IPS-20b (cell line): ENCODE measurements around the gene CYP17A1.

Experiments used
- H3K27ac ChIP-seq: one replicate; pipeline ENCODE4 v1.5.1; 2013; ENCODE audit warnings: low read length
- H3K27me3 ChIP-seq: 2 replicates; pipeline ENCODE4 v1.6.1; 2013; ENCODE audit warnings: mild to moderate bottlenecking, low read length, inconsistent platforms; ENCODE audit not compliant: insufficient read depth
- H3K36me3 ChIP-seq: 2 replicates; pipeline ENCODE4 v1.6.1; 2013; ENCODE audit warnings: low read depth, mild to moderate bottlenecking, inconsistent platforms, low read length, moderate library complexity; ENCODE audit not compliant: insufficient read depth
- H3K4me1 ChIP-seq: 2 replicates; pipeline ENCODE4 v1.6.1; 2013; ENCODE audit warnings: mild to moderate bottlenecking, control low read depth, inconsistent platforms, low read length, moderate library complexity; ENCODE audit not compliant: insufficient read depth
- H3K4me3 ChIP-seq: 2 replicates; pipeline ENCODE4 v1.5.1; 2013; ENCODE audit warnings: mild to moderate bottlenecking, low read length, inconsistent platforms
- H3K9ac ChIP-seq: 2 replicates; pipeline ENCODE4 v1.6.1; 2013; ENCODE audit warnings: low read depth, mild to moderate bottlenecking, inconsistent platforms, low read length, moderate library complexity
- H3K9me3 ChIP-seq: 2 replicates; pipeline ENCODE4 v1.6.1; 2013; ENCODE audit warnings: mild to moderate bottlenecking, low read depth, low read length, inconsistent platforms; ENCODE audit not compliant: insufficient read depth

Gene CYP17A1

GRCh38 chr10:102800611-102801335, 36.4 kb downstream of the CYP17A1 start:
- Histone ChIP-seq H3K27ac (no peak overlapping the region), H3K9ac (peak overlapping the region; percentile 21; the same call in 1 of the 2 replicates), H3K27me3 (no peaks in the 10 kb centered on the region), H3K9me3 (no peaks in the 10 kb centered on the region), H3K4me3 (no peak overlapping the region), H3K4me1 (peaks cover 36% of the 10 kb centered on the region), H3K36me3 (peaks cover 4% of the 10 kb centered on the region)

- no peaks in the 10 kb centered on the region for H3K9me3 ChIP-seq
- peaks cover 36% of the 10 kb centered on the region for H3K4me1 ChIP-seq
- H3K36me3 ChIP-seq, result peaks cover 4% of the 10 kb centered on the region
- H3K27me3 ChIP-seq, result no peaks in the 10 kb centered on the region
- H3K9ac ChIP-seq, result peak overlapping the region; percentile 30; the same call in 1 of the 2 replicates
- no peak overlapping the region for H3K27ac ChIP-seq
- no peak overlapping the region for H3K4me3 ChIP-seq
Measured at GRCh38 chr10:102799691-102800471, 37.3 kb downstream of the CYP17A1 start.

GRCh38 chr10:102796407-102797176, 40.6 kb downstream of the CYP17A1 start:
- Histone ChIP-seq H3K4me1 (peaks cover 22% of the 10 kb centered on the region), H3K36me3 (no peaks in the 10 kb centered on the region; the same call in 1 of the 2 replicates), H3K27me3 (no peaks in the 10 kb centered on the region), H3K9me3 (no peaks in the 10 kb centered on the region), H3K27ac (no peak overlapping the region), H3K4me3 (no peak overlapping the region), H3K9ac (no peak overlapping the region)

GRCh38 chr10:102795453-102796406, 41.5 kb downstream of the CYP17A1 start:
- H3K9ac ChIP-seq, result no peak overlapping the region
- no peaks in the 10 kb centered on the region for H3K9me3 ChIP-seq
- H3K27me3 ChIP-seq, result no peaks in the 10 kb centered on the region
- H3K36me3 ChIP-seq, result no peaks in the 10 kb centered on the region; the same call in 1 of the 2 replicates
- peaks cover 13% of the 10 kb centered on the region for H3K4me1 ChIP-seq
- H3K4me3 ChIP-seq, result no peak overlapping the region
- no peak overlapping the region for H3K27ac ChIP-seq

GRCh38 chr10:102791754-102792395, 45.3 kb downstream of the CYP17A1 start:
- Histone ChIP-seq H3K27me3 (no peaks in the 10 kb centered on the region), H3K9ac (no peak overlapping the region), H3K27ac (no peak overlapping the region), H3K36me3 (no peaks in the 10 kb centered on the region), H3K4me1 (no peaks in the 10 kb centered on the region; the same call in 1 of the 2 replicates), H3K4me3 (no peak overlapping the region), H3K9me3 (no peaks in the 10 kb centered on the region)

DNA sequence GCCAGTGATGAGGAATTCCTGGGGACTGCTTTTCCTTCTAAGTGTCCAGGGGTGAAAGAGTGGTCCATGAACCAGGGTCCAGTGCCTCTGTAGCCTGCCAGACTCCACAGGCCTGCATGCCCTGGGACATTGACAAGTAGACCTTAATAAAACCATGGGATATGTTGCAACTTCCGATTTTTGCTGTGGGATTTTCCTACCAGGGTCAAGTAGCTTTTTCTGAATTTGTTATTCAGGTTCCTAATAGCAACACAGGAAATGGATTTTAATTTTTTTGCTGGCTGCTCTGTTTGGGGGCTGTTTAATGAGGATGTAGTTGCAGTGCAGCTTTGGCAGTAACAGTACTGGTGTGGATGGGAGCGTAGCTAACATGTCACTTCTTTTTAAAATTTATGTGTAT, 51.4 kb downstream of the CYP17A1 start:
- Histone ChIP-seq H3K4me3 (no peak overlapping the region), H3K36me3 (no peaks in the 10 kb centered on the region), H3K27ac (no peak overlapping the region), H3K9me3 (no peaks in the 10 kb centered on the region), H3K9ac (no peak overlapping the region), H3K4me1 (peaks cover 9% of the 10 kb centered on the region), H3K27me3 (no peaks in the 10 kb centered on the region)

- Histone ChIP-seq H3K27me3 (no peaks in the 10 kb centered on the region), H3K9me3 (no peaks in the 10 kb centered on the region), H3K36me3 (no peaks in the 10 kb centered on the region), H3K4me3 (no peak overlapping the region), H3K4me1 (peaks cover 19% of the 10 kb centered on the region), H3K27ac (no peak overlapping the region), H3K9ac (no peak overlapping the region)
Measured at GRCh38 chr10:102783568-102783967, 53.6 kb downstream of the CYP17A1 start.

- Histone ChIP-seq H3K27me3 (no peaks in the 10 kb centered on the region), H3K4me1 (peaks cover 26% of the 10 kb centered on the region), H3K4me3 (no peak overlapping the region), H3K36me3 (no peaks in the 10 kb centered on the region), H3K27ac (no peak overlapping the region), H3K9ac (no peak overlapping the region), H3K9me3 (no peaks in the 10 kb centered on the region)
Measured at GRCh38 chr10:102782673-102783551, 54.3 kb downstream of the CYP17A1 start.

GRCh38 chr10:102781921-102782557, 55.2 kb downstream of the CYP17A1 start:
- no peak overlapping the region for H3K9ac ChIP-seq
- no peaks in the 10 kb centered on the region for H3K27me3 ChIP-seq
- no peaks in the 10 kb centered on the region for H3K9me3 ChIP-seq
- H3K4me1 ChIP-seq, result peaks cover 35% of the 10 kb centered on the region
- no peak overlapping the region for H3K27ac ChIP-seq
- H3K4me3 ChIP-seq, result no peak overlapping the region
- no peaks in the 10 kb centered on the region for H3K36me3 ChIP-seq
